ENCODE results near the gene LRRC43.
"Not testable (repeated sequence)": the region's sequence is repeated elsewhere in the genome, so short reads cannot be mapped to it uniquely, and the experiment has no call there.

The LRRC43 gene

GRCh38 chr12:122194804-122195203, 11.9 kb downstream of the LRRC43 start:
- Histone ChIP-seq H3K9me3 (ENCODE audit: control insufficient read depth, insufficient read depth, low read length) (no peaks in the 10 kb centered on the region), H3K4me1 (ENCODE audit: insufficient read depth, low read length) (no peaks in the 10 kb centered on the region), H3K36me3 (ENCODE audit: insufficient read depth, low read length) (no peaks in the 10 kb centered on the region), H3K9ac (ENCODE audit: low read depth, low read length) (no peak overlapping the region)

- no peaks in the 10 kb centered on the region for H3K9me3 ChIP-seq (ENCODE audit: control insufficient read depth, insufficient read depth, low read length)
- H3K9ac ChIP-seq (ENCODE audit: low read depth, low read length) = no peak overlapping the region
- H3K36me3 ChIP-seq (ENCODE audit: insufficient read depth, low read length) = no peaks in the 10 kb centered on the region
- no peaks in the 10 kb centered on the region for H3K4me1 ChIP-seq (ENCODE audit: insufficient read depth, low read length)
Measured at GRCh38 chr12:122195405-122195804, 12.5 kb downstream of the LRRC43 start.

- no peaks in the 10 kb centered on the region for H3K9me3 ChIP-seq (ENCODE audit: control insufficient read depth, insufficient read depth, low read length)
- no peaks in the 10 kb centered on the region for H3K4me1 ChIP-seq (ENCODE audit: insufficient read depth, low read length)
- no peak overlapping the region for H3K9ac ChIP-seq (ENCODE audit: low read depth, low read length)
- H3K36me3 ChIP-seq (ENCODE audit: insufficient read depth, low read length) = no peaks in the 10 kb centered on the region
Measured at GRCh38 chr12:122197612-122197966, 14.7 kb downstream of the LRRC43 start.

GRCh38 chr12:122199484-122200355, 16.8 kb downstream of the LRRC43 start:
- no peaks in the 10 kb centered on the region for H3K36me3 ChIP-seq (ENCODE audit: insufficient read depth, low read length)
- no peaks in the 10 kb centered on the region for H3K9me3 ChIP-seq (ENCODE audit: control insufficient read depth, insufficient read depth, low read length)
- no peaks in the 10 kb centered on the region for H3K4me1 ChIP-seq (ENCODE audit: insufficient read depth, low read length)
- H3K9ac ChIP-seq (ENCODE audit: low read depth, low read length) = no peak overlapping the region

- no peaks in the 10 kb centered on the region for H3K9me3 ChIP-seq (ENCODE audit: control insufficient read depth, insufficient read depth, low read length)
- no peaks in the 10 kb centered on the region for H3K36me3 ChIP-seq (ENCODE audit: insufficient read depth, low read length)
- H3K4me1 ChIP-seq (ENCODE audit: insufficient read depth, low read length) = peaks cover 3% of the 10 kb centered on the region; the same call in 1 of the 2 replicates
- no peak overlapping the region for H3K9ac ChIP-seq (ENCODE audit: low read depth, low read length)
Measured at GRCh38 chr12:122200541-122201175, 17.7 kb downstream of the LRRC43 start.

- H3K36me3 ChIP-seq (ENCODE audit: insufficient read depth, low read length) = no peaks in the 10 kb centered on the region
- no peaks in the 10 kb centered on the region for H3K9me3 ChIP-seq (ENCODE audit: control insufficient read depth, insufficient read depth, low read length)
- no peak overlapping the region for H3K9ac ChIP-seq (ENCODE audit: low read depth, low read length)
- H3K4me1 ChIP-seq (ENCODE audit: insufficient read depth, low read length) = peaks cover 3% of the 10 kb centered on the region; the same call in 1 of the 2 replicates
Measured at GRCh38 chr12:122201381-122201780, 18.5 kb downstream of the LRRC43 start.

GRCh38 chr12:122202017-122202416, 19.1 kb downstream of the LRRC43 start:
- Histone ChIP-seq H3K36me3 (ENCODE audit: insufficient read depth, low read length) (no peaks in the 10 kb centered on the region; the same call in 1 of the 2 replicates), H3K9ac (ENCODE audit: low read depth, low read length) (no peak overlapping the region), H3K4me1 (ENCODE audit: insufficient read depth, low read length) (peaks cover 3% of the 10 kb centered on the region; the same call in 1 of the 2 replicates), H3K9me3 (ENCODE audit: control insufficient read depth, insufficient read depth, low read length) (no peaks in the 10 kb centered on the region)

- H3K9me3 ChIP-seq (ENCODE audit: control insufficient read depth, insufficient read depth, low read length); H3K36me3 ChIP-seq (ENCODE audit: insufficient read depth, low read length); H3K4me1 ChIP-seq (ENCODE audit: insufficient read depth, low read length): not testable (repeated sequence)
- H3K9ac ChIP-seq (ENCODE audit: low read depth, low read length) = peak overlapping the region; percentile 58; the same call in 1 of the 2 replicates
Measured at GRCh38 chr12:122202811-122203210, 19.9 kb downstream of the LRRC43 start.

- H3K9me3 ChIP-seq (ENCODE audit: control insufficient read depth, insufficient read depth, low read length) = no peaks in the 10 kb centered on the region
- peaks cover 4% of the 10 kb centered on the region; the same call in 1 of the 2 replicates for H3K36me3 ChIP-seq (ENCODE audit: insufficient read depth, low read length)
- peaks cover 7% of the 10 kb centered on the region; the same call in 1 of the 2 replicates for H3K4me1 ChIP-seq (ENCODE audit: insufficient read depth, low read length)
- H3K9ac ChIP-seq (ENCODE audit: low read depth, low read length) = peak within 1 kb of the TSS; percentile 62; the same call in 1 of the 2 replicates
Measured at GRCh38 chr12:122203301-122204166, 20.6 kb downstream of the LRRC43 start, which contains the start of gene B3GNT4. Gene B3GNT4 (plus strand): TSS chr12:122203709. CDS start chr12:122204619, 910 bp downstream.

- Histone ChIP-seq H3K36me3 (ENCODE audit: insufficient read depth, low read length) (peaks cover 4% of the 10 kb centered on the region; the same call in 1 of the 2 replicates), H3K9ac (ENCODE audit: low read depth, low read length) (peak overlapping the region; percentile 62; the same call in 1 of the 2 replicates), H3K4me1 (ENCODE audit: insufficient read depth, low read length) (peaks cover 7% of the 10 kb centered on the region; the same call in 1 of the 2 replicates), H3K9me3 (ENCODE audit: control insufficient read depth, insufficient read depth, low read length) (no peaks in the 10 kb centered on the region)
Measured at GRCh38 chr12:122204167-122205052, 21.5 kb downstream of the LRRC43 start.

GRCh38 chr12:122205053-122205925, 22.4 kb downstream of the LRRC43 start:
- peaks cover 10% of the 10 kb centered on the region; the same call in 1 of the 2 replicates for H3K36me3 ChIP-seq (ENCODE audit: insufficient read depth, low read length)
- H3K4me1 ChIP-seq (ENCODE audit: insufficient read depth, low read length) = peaks cover 7% of the 10 kb centered on the region; the same call in 1 of the 2 replicates
- H3K9me3 ChIP-seq (ENCODE audit: control insufficient read depth, insufficient read depth, low read length) = no peaks in the 10 kb centered on the region
- no peak overlapping the region; the same call in 1 of the 2 replicates for H3K9ac ChIP-seq (ENCODE audit: low read depth, low read length)

- Histone ChIP-seq H3K4me1 (ENCODE audit: insufficient read depth, low read length) (peaks cover 7% of the 10 kb centered on the region; the same call in 1 of the 2 replicates), H3K9ac (ENCODE audit: low read depth, low read length) (no peak overlapping the region), H3K9me3 (ENCODE audit: control insufficient read depth, insufficient read depth, low read length) (no peaks in the 10 kb centered on the region), H3K36me3 (ENCODE audit: insufficient read depth, low read length) (peaks cover 13% of the 10 kb centered on the region; the same call in 1 of the 2 replicates)
Measured at GRCh38 chr12:122206111-122206881, 23.4 kb downstream of the LRRC43 start.

Data from ES-I3 (cell line).